Measurements from ENCODE around the gene PPFIA3. TPM values are rescaled to one million over a fixed set of nuclear protein-coding genes. Genes with fewer than 3 reads are reported as not detected.
"Not testable (repeated sequence)": the region's sequence is repeated elsewhere in the genome, so short reads cannot be mapped to it uniquely, and the experiment has no call there.

The PPFIA3 gene
- polyA plus RNA-seq, 12 donors, result 4.0 to 38.2 (median 5.9) TPM; not detected in 1

- no peak for DNase-seq
Observed at GRCh38 chr19:49173198-49173597, 53.9 kb downstream of the PPFIA3 start.

DNA sequence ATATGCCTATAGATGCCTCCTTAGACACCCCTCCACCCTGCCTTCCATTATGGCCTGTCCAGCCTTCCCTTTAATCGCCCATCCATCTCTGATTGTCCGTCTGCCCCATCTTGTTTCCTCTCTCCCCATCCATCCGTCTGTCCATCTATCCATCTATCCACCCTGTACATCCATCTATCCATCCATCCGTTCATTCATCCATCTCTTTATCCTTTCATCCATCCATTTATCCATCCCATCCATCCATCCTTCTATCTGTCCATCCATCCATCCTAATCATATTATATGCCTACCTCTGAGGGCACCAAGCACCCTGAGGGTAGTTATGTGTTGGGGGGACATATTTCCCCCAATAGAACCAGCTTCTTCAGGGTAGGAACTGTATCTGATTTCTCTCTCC lies 61.3 kb downstream of the PPFIA3 start:
- DNase-seq, result no peak

GRCh38 chr19:49182010-49182847 lies 62.9 kb downstream of the PPFIA3 start:
- DNase-seq, result not testable (repeated sequence)

DNA sequence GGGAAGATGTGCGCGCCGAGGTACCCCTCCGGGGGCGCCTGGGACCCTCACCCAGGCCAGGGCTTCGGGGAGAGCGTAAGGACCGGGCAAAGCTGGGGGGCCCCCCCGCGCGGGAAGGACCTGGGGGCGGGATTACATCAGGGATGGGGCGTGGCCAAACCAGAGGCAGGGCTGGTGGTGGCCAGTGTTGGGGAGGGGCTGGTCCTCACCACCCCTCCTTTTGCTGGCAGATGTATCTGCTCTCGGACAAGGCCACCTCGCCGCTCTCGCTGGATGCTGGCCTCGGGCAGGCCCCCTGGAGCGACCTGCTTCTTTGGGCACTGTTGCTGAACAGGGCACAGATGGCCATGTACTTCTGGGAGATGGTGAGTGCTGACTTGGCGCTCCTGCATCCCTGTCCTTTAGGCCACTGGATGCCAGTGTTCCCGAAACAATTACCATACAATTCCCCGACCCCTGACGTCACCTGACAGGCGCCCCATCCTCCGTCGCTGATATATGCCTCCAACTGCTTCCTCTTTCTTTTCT lies 63.6 kb downstream of the PPFIA3 start:
- DNase-seq, result no peak

GRCh38 chr19:49186108-49186507 lies 66.8 kb downstream of the PPFIA3 start:
- no peak for DNase-seq

GRCh38 chr19:49188626-49189200 lies 69.4 kb downstream of the PPFIA3 start:
- no peak for DNase-seq

DNA sequence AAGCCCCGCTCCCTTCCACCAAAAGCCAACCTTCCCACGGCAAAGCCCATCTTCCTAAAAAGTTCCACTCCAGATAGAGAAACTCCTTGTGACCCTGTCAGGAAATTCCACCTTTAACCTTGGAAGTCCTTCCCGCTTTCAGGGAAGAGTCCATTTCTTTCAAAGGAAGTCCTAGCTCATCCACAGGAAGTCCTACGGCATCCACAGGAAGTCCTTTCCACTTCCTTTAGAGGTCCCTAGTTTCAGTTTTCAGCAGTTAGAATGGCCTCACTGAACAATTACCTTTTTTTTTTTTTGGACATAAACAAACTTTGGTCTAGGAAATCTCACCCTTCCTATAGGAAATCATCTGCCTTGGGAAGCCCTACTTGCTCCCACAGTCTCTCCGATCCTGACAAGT lies 69.9 kb downstream of the PPFIA3 start:
- no peak for DNase-seq

DNA sequence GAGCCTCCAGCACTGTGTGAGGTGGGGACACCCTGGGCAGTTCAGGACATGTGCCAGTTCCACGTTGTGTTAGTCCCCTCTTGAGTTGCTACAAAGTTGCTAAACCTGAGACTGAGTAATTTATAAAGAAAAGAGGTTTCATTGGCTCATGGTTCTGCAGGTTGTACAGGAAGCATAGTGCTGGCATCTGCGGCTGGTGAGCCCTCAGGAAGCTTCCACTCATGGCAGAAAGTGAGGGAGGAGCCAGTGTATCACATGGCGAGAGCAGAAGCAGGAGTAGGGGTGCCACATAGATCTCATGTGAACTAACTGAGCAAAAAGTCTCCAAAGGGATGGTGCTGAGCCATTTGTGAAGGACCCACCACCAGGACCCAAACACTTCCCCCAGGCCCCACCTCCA lies 71.4 kb downstream of the PPFIA3 start:
- DNase-seq, result no peak

DNA sequence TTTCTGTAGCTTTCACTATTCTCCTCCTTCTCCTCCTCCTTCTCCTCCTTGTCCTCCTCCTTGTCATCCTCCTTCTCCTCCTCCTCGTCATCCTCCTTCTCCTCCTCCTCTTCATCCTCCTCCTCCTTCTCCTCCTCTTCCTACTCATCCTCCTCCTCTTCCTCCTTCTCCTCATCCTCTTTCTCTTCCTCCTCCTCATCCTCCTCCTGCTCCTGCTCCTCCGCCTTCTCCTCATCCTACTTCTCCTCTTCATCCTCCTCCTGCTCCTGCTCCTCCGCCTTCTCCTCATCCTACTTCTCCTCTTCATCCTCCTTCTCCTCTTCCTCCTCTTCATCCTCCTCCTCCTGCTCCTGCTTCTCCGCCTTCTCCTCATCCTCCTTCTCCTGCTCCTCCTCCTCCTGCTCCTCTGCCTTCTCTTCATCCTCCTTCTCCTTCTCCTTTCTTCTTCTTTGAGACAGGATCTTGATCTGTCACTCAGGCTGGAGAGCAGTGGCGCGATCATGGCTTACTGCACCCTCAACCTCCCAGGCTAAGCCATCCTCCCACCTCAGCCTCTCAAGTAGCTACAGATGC lies 74.6 kb downstream of the PPFIA3 start:
- no peak for DNase-seq

DNA sequence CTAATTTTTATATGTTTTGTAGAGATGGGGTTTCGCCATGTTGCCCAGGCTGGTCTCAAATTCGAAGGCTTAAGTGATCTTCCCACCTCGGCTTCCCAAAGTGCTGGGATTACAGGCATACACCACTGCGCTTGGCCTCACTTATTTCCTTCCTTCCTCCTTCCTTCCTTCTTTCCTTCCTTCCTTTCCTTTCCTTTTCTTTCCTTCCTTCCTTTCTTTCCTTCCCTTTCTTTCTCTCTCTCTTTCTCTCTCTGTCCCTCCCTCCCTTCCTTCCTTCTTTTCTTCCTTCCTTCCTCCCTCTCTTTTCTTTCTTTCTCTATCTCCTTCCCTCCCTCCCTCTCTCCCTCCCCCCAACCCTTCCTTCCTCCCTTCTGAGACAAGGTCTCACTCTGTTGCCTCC lies 75.1 kb downstream of the PPFIA3 start:
- DNase-seq, result no peak

GRCh38 chr19:49196527-49197240 lies 77.3 kb downstream of the PPFIA3 start:
- DNase-seq, result no peak

DNA sequence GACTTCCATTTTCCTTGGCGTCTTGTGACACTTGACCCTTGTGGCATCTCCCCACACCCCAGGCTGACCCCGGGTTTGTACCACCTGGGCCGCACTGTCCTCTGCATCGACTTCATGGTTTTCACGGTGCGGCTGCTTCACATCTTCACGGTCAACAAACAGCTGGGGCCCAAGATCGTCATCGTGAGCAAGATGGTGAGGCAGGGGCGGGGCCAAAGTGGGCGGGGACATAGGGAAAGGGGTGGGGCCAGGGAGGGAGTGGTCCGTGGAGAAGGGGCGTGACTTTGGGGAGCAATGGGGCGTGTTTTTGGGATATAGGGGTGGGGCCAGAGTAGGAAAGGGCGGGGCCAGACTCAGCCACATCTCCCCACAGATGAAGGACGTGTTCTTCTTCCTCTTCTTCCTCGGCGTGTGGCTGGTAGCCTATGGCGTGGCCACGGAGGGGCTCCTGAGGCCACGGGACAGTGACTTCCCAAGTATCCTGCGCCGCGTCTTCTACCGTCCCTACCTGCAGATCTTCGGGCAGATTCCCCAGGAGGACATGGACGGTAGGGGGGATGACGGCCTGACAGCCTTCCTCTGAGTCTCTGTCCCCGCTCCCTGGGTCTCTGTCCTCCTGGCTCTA lies 81.0 kb downstream of the PPFIA3 start:
- DNase-seq, result no peak

Other genes with a start within 250 kb of the PPFIA3 start
- gene PPP1R15A, start 247.1 kb upstream of the PPFIA3 start, polyA plus RNA-seq (ENCODE audit: insufficient read length in 12 of 12), result 100 to 1,000 TPM in 1 of 12 donors, 10 to 100 TPM in 10, not detected in 1; 36.2 to 100 (median 59.0) TPM
- gene TULP2, start 220.8 kb upstream of the PPFIA3 start, polyA plus RNA-seq (ENCODE audit: insufficient read length in 12 of 12), result under 1 TPM in 7 of 12 donors, not detected in 5; 0.09 to 0.83 (median 0.14) TPM
- gene NUCB1, start 219.2 kb upstream of the PPFIA3 start, polyA plus RNA-seq (ENCODE audit: insufficient read length in 12 of 12), result 100 to 1,000 TPM in 11 of 12 donors, not detected in 1; 114 to 175 (median 139) TPM
- gene DHDH, start 185.8 kb upstream of the PPFIA3 start, polyA plus RNA-seq (ENCODE audit: insufficient read length in 12 of 12), result under 1 TPM in 9 of 12 donors, not detected in 3; 0.14 to 0.68 (median 0.37) TPM
- 10 to 100 TPM in 11 of 12 donors, not detected in 1; 28.4 to 50.9 (median 34.7) TPM for gene BAX, start 164.7 kb upstream of the PPFIA3 start, polyA plus RNA-seq (ENCODE audit: insufficient read length in 12 of 12)
- 1,000 to 10,000 TPM in 1 of 12 donors, 100 to 1,000 TPM in 10, not detected in 1; 466 to 1,078 (median 553) TPM for gene FTL, start 154.2 kb upstream of the PPFIA3 start, polyA plus RNA-seq (ENCODE audit: insufficient read length in 12 of 12)
- 100 to 1,000 TPM in 1 of 12 donors, 10 to 100 TPM in 10, not detected in 1; 51.4 to 109 (median 87.1) TPM for gene GYS1, start 126.2 kb upstream of the PPFIA3 start, polyA plus RNA-seq (ENCODE audit: insufficient read length in 12 of 12)
- 10 to 100 TPM in 11 of 12 donors, not detected in 1; 43.6 to 61.1 (median 49.2) TPM for gene RUVBL2, start 125.7 kb upstream of the PPFIA3 start, polyA plus RNA-seq (ENCODE audit: insufficient read length in 12 of 12)
- gene LHB, start 102.5 kb upstream of the PPFIA3 start, polyA plus RNA-seq (ENCODE audit: insufficient read length in 12 of 12), result not detected
- gene CGB3, start 95.2 kb upstream of the PPFIA3 start, polyA plus RNA-seq (ENCODE audit: insufficient read length in 12 of 12), result 1 to 10 TPM in 1 of 12 donors, under 1 TPM in 2, not detected in 9; 0.30 to 2.1 (median 0.59) TPM
- not detected for gene CGB2, start 87.7 kb upstream of the PPFIA3 start, polyA plus RNA-seq (ENCODE audit: insufficient read length in 12 of 12)
- under 1 TPM in 1 of 12 donors, not detected in 11; 0.30 TPM for gene CGB1, start 82.6 kb upstream of the PPFIA3 start, polyA plus RNA-seq (ENCODE audit: insufficient read length in 12 of 12)
- gene CGB5, start 75.7 kb upstream of the PPFIA3 start, polyA plus RNA-seq (ENCODE audit: insufficient read length in 12 of 12), result under 1 TPM in 5 of 12 donors, not detected in 7; 0.17 to 0.92 (median 0.48) TPM
- 1 to 10 TPM in 1 of 12 donors, under 1 TPM in 6, not detected in 5; 0.27 to 1.2 (median 0.71) TPM for gene CGB8, start 70.4 kb upstream of the PPFIA3 start, polyA plus RNA-seq (ENCODE audit: insufficient read length in 12 of 12)
- gene CGB7, start 61.8 kb upstream of the PPFIA3 start, polyA plus RNA-seq (ENCODE audit: insufficient read length in 12 of 12), result 1 to 10 TPM in 4 of 12 donors, under 1 TPM in 6, not detected in 2; 0.33 to 2.1 (median 0.84) TPM
- gene NTF4, start 54.7 kb upstream of the PPFIA3 start, polyA plus RNA-seq (ENCODE audit: insufficient read length in 12 of 12), result 10 to 100 TPM in 1 of 12 donors, 1 to 10 TPM in 9, not detected in 2; 2.4 to 14.8 (median 5.4) TPM
- gene KCNA7, start 46.8 kb upstream of the PPFIA3 start, polyA plus RNA-seq (ENCODE audit: insufficient read length in 12 of 12), result 10 to 100 TPM in 3 of 12 donors, 1 to 10 TPM in 8, not detected in 1; 2.3 to 13.2 (median 8.1) TPM
- 100 to 1,000 TPM; 167 to 329 (median 191) TPM for gene SNRNP70, start 34.1 kb upstream of the PPFIA3 start, polyA plus RNA-seq (ENCODE audit: insufficient read length in 12 of 12)
- gene LIN7B, start 5.2 kb upstream of the PPFIA3 start, polyA plus RNA-seq (ENCODE audit: insufficient read length in 12 of 12), result 10 to 100 TPM in 6 of 12 donors, 1 to 10 TPM in 4, not detected in 2; 9.1 to 14.9 (median 11.5) TPM
- gene C19orf73, start 401 bp upstream of the PPFIA3 start, polyA plus RNA-seq (ENCODE audit: insufficient read length in 12 of 12), result 1 to 10 TPM in 2 of 12 donors, under 1 TPM in 8, not detected in 2; 0.25 to 1.3 (median 0.53) TPM
- 100 to 1,000 TPM in 10 of 12 donors, 10 to 100 TPM in 1, not detected in 1; 66.9 to 170 (median 128) TPM for gene HRC, start 35.9 kb downstream of the PPFIA3 start, polyA plus RNA-seq (ENCODE audit: insufficient read length in 12 of 12)
- 10 to 100 TPM in 11 of 12 donors, not detected in 1; 21.5 to 51.8 (median 32.3) TPM for gene TRPM4, start 38.2 kb downstream of the PPFIA3 start, polyA plus RNA-seq (ENCODE audit: insufficient read length in 12 of 12)
- 1 to 10 TPM in 8 of 12 donors, under 1 TPM in 2, not detected in 2; 0.72 to 2.1 (median 1.7) TPM for gene SLC6A16, start 205.6 kb downstream of the PPFIA3 start, polyA plus RNA-seq (ENCODE audit: insufficient read length in 12 of 12)
- gene CD37, start 215.9 kb downstream of the PPFIA3 start, polyA plus RNA-seq (ENCODE audit: insufficient read length in 12 of 12), result 10 to 100 TPM in 10 of 12 donors, 1 to 10 TPM in 1, not detected in 1; 6.8 to 29.3 (median 18.5) TPM
- 100 to 1,000 TPM in 2 of 12 donors, 10 to 100 TPM in 9, not detected in 1; 46.6 to 107 (median 62.5) TPM for gene TEAD2, start 242.9 kb downstream of the PPFIA3 start, polyA plus RNA-seq (ENCODE audit: insufficient read length in 12 of 12)
- 1 to 10 TPM in 9 of 12 donors, under 1 TPM in 1, not detected in 2; 0.89 to 3.6 (median 1.6) TPM for gene DKKL1, start 244.3 kb downstream of the PPFIA3 start, polyA plus RNA-seq (ENCODE audit: insufficient read length in 12 of 12)

All from muscle of arm (tissue), 12 donors.